ENCODE measurements around the gene TUT1.

GRCh38 chr11:62572431-62572830 is 18.9 kb downstream of the TUT1 start:
- TF ChIP-seq POLR2A (IDR thresholded peaks at IDR 0.05; ENCODE audit: low read depth, low read length) (no peak), CTCF (conservative IDR thresholded peaks at IDR 0.05; ENCODE audit: low read depth, low read length) (no peak), MXI1 (IDR thresholded peaks at IDR 0.05; ENCODE audit: borderline replicate concordance, low read depth, low read length) (no peak), RAD21 (IDR thresholded peaks at IDR 0.05; ENCODE audit: low read length) (no peak), MAZ (IDR thresholded peaks at IDR 0.05; ENCODE audit: borderline replicate concordance, low read depth, low read length) (no peak)
